ENCODE results near the gene CATSPERE.
"Not testable (repeated sequence)": the region's sequence is repeated elsewhere in the genome, so short reads cannot be mapped to it uniquely, and the experiment has no call there.

Gene CATSPERE

GRCh38 chr1:244449936-244450508 lies 11.1 kb upstream of the CATSPERE start:
- DNase-seq, result no peak

- peak; percentile 39 for DNase-seq
Observed at GRCh38 chr1:244450597-244451538, 10.2 kb upstream of the CATSPERE start.

- no peak for DNase-seq
Observed at GRCh38 chr1:244451539-244451950, 9.5 kb upstream of the CATSPERE start, which contains the start of gene ADSS2. Gene ADSS2 (minus strand): TSS chr1:244451909. CDS start chr1:244451817, 92 bp downstream.

GRCh38 chr1:244451951-244452795 lies 8.9 kb upstream of the CATSPERE start:
- DNase-seq, result peak; percentile 96

- DNase-seq, result no peak
Observed at GRCh38 chr1:244454412-244454811, 6.7 kb upstream of the CATSPERE start.

- no peak for DNase-seq
Observed at GRCh38 chr1:244456586-244456985, 4.5 kb upstream of the CATSPERE start.

GRCh38 chr1:244458781-244459180 lies 2.3 kb upstream of the CATSPERE start:
- DNase-seq, result no peak

- DNase-seq, result no peak
Observed at GRCh38 chr1:244460197-244460596, 876 bp upstream of the CATSPERE start.

- no peak for DNase-seq
Observed at GRCh38 chr1:244466724-244467123, 5.7 kb downstream of the CATSPERE start.

GRCh38 chr1:244473059-244473605 lies 12.1 kb downstream of the CATSPERE start:
- DNase-seq, result no peak

GRCh38 chr1:244484971-244485370 lies 23.9 kb downstream of the CATSPERE start:
- DNase-seq, result not testable (repeated sequence)

GRCh38 chr1:244494653-244495052 lies 33.6 kb downstream of the CATSPERE start:
- DNase-seq, result no peak

- DNase-seq, result no peak
Observed at GRCh38 chr1:244496186-244496585, 35.1 kb downstream of the CATSPERE start.

- no peak for DNase-seq
Observed at GRCh38 chr1:244497805-244498204, 36.7 kb downstream of the CATSPERE start.

GRCh38 chr1:244499484-244499883 lies 38.4 kb downstream of the CATSPERE start:
- DNase-seq, result not testable (repeated sequence)

- DNase-seq, result not testable (repeated sequence)
Observed at GRCh38 chr1:244500515-244500914, 39.4 kb downstream of the CATSPERE start.

GRCh38 chr1:244502630-244503029 lies 41.6 kb downstream of the CATSPERE start:
- DNase-seq, result no peak

- no peak for DNase-seq
Observed at GRCh38 chr1:244513493-244513892, 52.4 kb downstream of the CATSPERE start.

- DNase-seq, result no peak
Observed at GRCh38 chr1:244515680-244516079, 54.6 kb downstream of the CATSPERE start.

GRCh38 chr1:244536316-244536715 lies 75.2 kb downstream of the CATSPERE start:
- no peak for DNase-seq

GRCh38 chr1:244545511-244545910 lies 84.4 kb downstream of the CATSPERE start:
- no peak for DNase-seq

GRCh38 chr1:244548558-244549115 lies 87.6 kb downstream of the CATSPERE start:
- DNase-seq, result no peak
